ENCODE data around the gene NUCKS1. TPM values are rescaled to one million over a fixed set of nuclear protein-coding genes. Genes with fewer than 3 reads are reported as not detected.

Gene NUCKS1
- total and polyA plus RNA-seq, 2 donors from 2014 or later, result 101 to 182 TPM

DNA sequence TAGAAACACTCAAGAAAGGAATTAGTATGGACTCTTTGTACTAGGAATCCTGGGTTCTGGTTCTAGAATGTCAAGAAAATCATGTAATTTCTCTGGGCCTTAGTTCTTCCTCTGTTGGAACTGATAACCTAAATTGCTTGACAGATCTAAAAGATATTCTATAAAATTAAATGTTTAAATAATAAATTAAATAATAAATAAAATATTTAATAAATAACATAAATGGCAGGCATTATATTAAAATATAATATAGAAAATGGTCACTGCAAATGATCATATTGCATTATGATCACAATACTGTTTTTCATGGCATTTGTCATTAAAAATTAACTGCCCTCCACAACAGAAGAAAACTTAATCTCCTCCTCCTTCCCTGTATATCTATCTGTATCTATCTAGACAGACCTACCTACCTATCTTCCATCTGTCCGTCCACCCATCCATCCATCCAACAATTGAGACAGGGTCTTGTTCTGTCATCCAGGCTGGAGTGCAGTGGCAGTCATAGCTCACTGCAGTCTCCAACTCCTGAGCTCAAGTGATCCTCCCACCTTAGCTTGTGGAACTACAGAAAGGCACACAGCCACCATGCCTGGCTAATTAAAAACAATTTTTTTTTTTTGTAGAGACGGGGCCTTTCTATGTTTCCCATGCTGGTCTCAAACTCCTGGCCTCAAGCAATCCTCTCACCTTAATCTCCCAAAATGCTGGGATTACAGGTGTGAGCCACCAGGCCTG lies 16.4 kb downstream of the NUCKS1 start:
- intact Hi-C loops (cut with DNase I), result no loop called here
- Histone ChIP-seq H3K4me1 (ENCODE audit: control insufficient read depth in 2 of 3, insufficient read depth in 2 of 3, low read depth in 1 of 3, low read length in 3 of 3) (peaks cover 0 to 3% (median 2%) of the 10 kb centered on the region in 3 donors), H3K27ac (ENCODE audit: low read depth in 2 of 2, low read length in 2 of 2) (no peak overlapping the region), H3K9ac (ENCODE audit: low read length in 3 of 3) (no peak overlapping the region), H3K36me3 (ENCODE audit: control insufficient read depth in 2 of 3, insufficient read depth in 3 of 3, low read length in 3 of 3) (no peaks in the 10 kb centered on the region), H3K4me3 (ENCODE audit: low read length in 3 of 3) (no peak overlapping the region), H3K9me3 (ENCODE audit: control insufficient read depth in 2 of 3, insufficient read depth in 1 of 3, low read length in 3 of 3) (no peaks in the 10 kb centered on the region), H3K27me3 (ENCODE audit: control insufficient read depth, insufficient read depth, low read length) (no peaks in the 10 kb centered on the region)
- no peak for FAIRE-seq
- TF ChIP-seq, protein P1, sequence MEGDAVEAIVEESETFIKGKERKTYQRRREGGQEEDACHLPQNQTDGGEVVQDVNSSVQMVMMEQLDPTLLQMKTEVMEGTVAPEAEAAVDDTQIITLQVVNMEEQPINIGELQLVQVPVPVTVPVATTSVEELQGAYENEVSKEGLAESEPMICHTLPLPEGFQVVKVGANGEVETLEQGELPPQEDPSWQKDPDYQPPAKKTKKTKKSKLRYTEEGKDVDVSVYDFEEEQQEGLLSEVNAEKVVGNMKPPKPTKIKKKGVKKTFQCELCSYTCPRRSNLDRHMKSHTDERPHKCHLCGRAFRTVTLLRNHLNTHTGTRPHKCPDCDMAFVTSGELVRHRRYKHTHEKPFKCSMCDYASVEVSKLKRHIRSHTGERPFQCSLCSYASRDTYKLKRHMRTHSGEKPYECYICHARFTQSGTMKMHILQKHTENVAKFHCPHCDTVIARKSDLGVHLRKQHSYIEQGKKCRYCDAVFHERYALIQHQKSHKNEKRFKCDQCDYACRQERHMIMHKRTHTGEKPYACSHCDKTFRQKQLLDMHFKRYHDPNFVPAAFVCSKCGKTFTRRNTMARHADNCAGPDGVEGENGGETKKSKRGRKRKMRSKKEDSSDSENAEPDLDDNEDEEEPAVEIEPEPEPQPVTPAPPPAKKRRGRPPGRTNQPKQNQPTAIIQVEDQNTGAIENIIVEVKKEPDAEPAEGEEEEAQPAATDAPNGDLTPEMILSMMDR (IDR thresholded peaks at IDR 0.05; ENCODE audit: borderline replicate concordance, extremely low read depth, insufficient read depth), result no peak
- DNase-seq, result no peak

DNA sequence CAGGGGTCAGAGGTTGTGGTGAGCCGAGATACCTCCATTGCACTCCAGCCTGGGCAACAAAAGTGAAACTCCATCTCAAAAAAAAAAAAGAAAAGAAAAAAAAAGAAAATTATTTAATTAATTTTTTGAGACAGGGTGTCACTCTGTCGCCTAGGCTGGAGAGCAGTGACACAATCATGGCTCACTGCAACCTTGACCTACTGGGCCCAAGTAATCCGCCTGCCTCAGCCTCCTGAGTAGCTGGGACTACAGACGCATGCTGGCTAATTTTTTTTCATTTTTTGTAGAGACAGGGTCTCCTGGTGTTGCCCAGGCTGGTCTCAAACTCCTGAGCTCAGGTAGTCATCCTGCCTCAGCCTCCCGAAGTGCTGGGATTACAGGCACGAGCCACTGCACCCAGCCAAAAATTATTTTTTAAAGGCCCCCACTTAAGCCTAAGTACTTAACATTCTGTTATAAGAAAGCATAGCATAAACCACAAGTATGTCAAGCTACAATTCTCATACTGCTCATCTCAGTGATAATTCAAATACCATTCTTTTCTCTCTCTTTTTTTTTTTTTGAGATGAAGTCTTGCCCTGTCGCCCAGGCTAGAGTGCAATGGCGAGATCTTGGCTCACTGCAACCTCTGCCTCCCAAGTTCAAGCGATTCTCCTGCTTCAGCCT lies 19.9 kb downstream of the NUCKS1 start:
- Histone ChIP-seq H3K27ac (ENCODE audit: low read depth in 2 of 2, low read length in 2 of 2) (peak overlapping the region; percentile 65 to 67), H3K9ac (ENCODE audit: low read length in 3 of 3) (no peak overlapping the region), H3K27me3 (ENCODE audit: control insufficient read depth, insufficient read depth, low read length) (no peaks in the 10 kb centered on the region), H3K4me3 (ENCODE audit: low read length in 3 of 3) (no peak overlapping the region), H3K9me3 (ENCODE audit: control insufficient read depth in 2 of 3, insufficient read depth in 1 of 3, low read length in 3 of 3) (no peaks in the 10 kb centered on the region), H3K36me3 (ENCODE audit: control insufficient read depth in 2 of 3, insufficient read depth in 3 of 3, low read length in 3 of 3) (peaks cover 0 to 2% (median 0%) of the 10 kb centered on the region in 3 donors), H3K4me1 (ENCODE audit: control insufficient read depth in 2 of 3, insufficient read depth in 2 of 3, low read depth in 1 of 3, low read length in 3 of 3) (peaks cover 0 to 13% (median 3%) of the 10 kb centered on the region in 3 donors)
- DNase-seq (no peak), FAIRE-seq (no peak)
- TF ChIP-seq, protein P1 (IDR thresholded peaks at IDR 0.05; ENCODE audit: borderline replicate concordance, extremely low read depth, insufficient read depth), result no peak
- intact Hi-C loops (cut with DNase I), result no loop called here

DNA sequence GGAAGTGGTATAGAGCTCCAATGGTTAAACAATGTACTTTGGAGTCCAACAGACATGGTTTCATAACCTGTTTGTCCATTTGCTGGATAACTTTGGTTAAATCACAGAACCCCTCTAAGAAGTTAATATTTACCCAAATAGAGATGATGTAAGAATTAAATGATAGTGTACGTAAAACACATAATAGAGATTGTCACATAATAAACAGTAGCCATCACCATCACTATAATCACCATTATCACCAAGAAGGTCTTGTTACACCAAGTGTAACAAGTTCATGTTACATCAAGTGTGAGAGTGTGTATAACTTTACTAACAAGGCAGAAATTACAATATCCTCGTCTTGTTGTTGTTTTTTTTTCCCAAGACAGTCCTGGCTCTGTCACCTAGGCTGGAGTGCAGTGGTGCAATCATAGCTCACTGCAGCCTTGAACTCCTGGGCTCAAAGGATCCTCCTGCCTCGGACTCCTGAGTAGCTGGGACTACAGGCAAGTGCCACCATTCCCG lies 23.3 kb downstream of the NUCKS1 start:
- peaks cover 0 to 13% (median 0%) of the 10 kb centered on the region in 3 donors for H3K4me1 ChIP-seq (ENCODE audit: control insufficient read depth in 2 of 3, insufficient read depth in 2 of 3, low read depth in 1 of 3, low read length in 3 of 3)
- FAIRE-seq, result peak; percentile 52
- peaks cover 0 to 2% (median under 1%) of the 10 kb centered on the region in 3 donors for H3K36me3 ChIP-seq (ENCODE audit: control insufficient read depth in 2 of 3, insufficient read depth in 3 of 3, low read length in 3 of 3)
- H3K27ac ChIP-seq (ENCODE audit: low read depth in 2 of 2, low read length in 2 of 2), result peak overlapping the region in 1 of 2 donors; percentile 71
- no peak for DNase-seq
- no peaks in the 10 kb centered on the region for H3K9me3 ChIP-seq (ENCODE audit: control insufficient read depth in 2 of 3, insufficient read depth in 1 of 3, low read length in 3 of 3)
- H3K4me3 ChIP-seq (ENCODE audit: low read length in 3 of 3), result no peak overlapping the region
- intact Hi-C loops (cut with DNase I), result no loop called here
- no peaks in the 10 kb centered on the region for H3K27me3 ChIP-seq (ENCODE audit: control insufficient read depth, insufficient read depth, low read length)
- no peak overlapping the region for H3K9ac ChIP-seq (ENCODE audit: low read length in 3 of 3)
- TF ChIP-seq, protein P1 (IDR thresholded peaks at IDR 0.05; ENCODE audit: borderline replicate concordance, extremely low read depth, insufficient read depth), result no peak
